HepG2 (cell line): ENCODE results near the gene RPTOR. TPM values are rescaled to one million over a fixed set of nuclear protein-coding genes. Genes with fewer than 3 reads are reported as not detected.
A peak's percentile ranks its signal among the peaks of the same experiment; 100 is the strongest.

ENCODE experiments used
- ARNT ChIP-seq: fragments of 450-650 bp; IDR thresholded peaks from 2 replicates; pipeline ENCODE4 v1.6.1; 2017
- CBFB ChIP-seq: sonication (generic); formaldehyde crosslinking; IDR thresholded peaks from 2 replicates; pipeline ENCODE4 v1.4.0; 2020; ENCODE audit warnings: missing genetic modification reagents
- CBX1 ChIP-seq: IDR thresholded peaks from one replicate; pipeline ENCODE4 v1.6.1; 2016; ENCODE audit warnings: antibody characterized with exemption, low read depth
- FIP1L1 ChIP-seq: fragments of 200-400 bp; formaldehyde crosslinking; IDR thresholded peaks from 2 replicates; pipeline ENCODE4 v1.6.1; 2018; ENCODE audit warnings: low read depth, mild to moderate bottlenecking, low read length, moderate library complexity, borderline replicate concordance; ENCODE audit not compliant: insufficient read depth
- HNF1B ChIP-seq: sonication (generic); formaldehyde crosslinking; IDR thresholded peaks from 2 replicates; pipeline ENCODE4 v1.5.1; 2020; ENCODE audit warnings: mild to moderate bottlenecking, moderate library complexity, missing genetic modification reagents
- PRMT3 ChIP-seq: sonication (generic); formaldehyde crosslinking; IDR thresholded peaks from 2 replicates; pipeline ENCODE4 v1.8.1; 2022; ENCODE audit warnings: low read depth, mild to moderate bottlenecking, moderate library complexity, missing genetic modification reagents, borderline replicate concordance
- RERE ChIP-seq: IDR thresholded peaks from 2 replicates; pipeline ENCODE4 v1.6.1; 2016; ENCODE audit warnings: low read depth, missing genetic modification reagents, missing compliant biosample characterization
- SMAD9 ChIP-seq: sonication (generic); formaldehyde crosslinking; IDR thresholded peaks from 2 replicates; pipeline ENCODE4 v1.5.1; 2020; ENCODE audit warnings: mild to moderate bottlenecking, missing genetic modification reagents
- ZFP91 ChIP-seq: sonication (generic); formaldehyde crosslinking; IDR thresholded peaks from 2 replicates; pipeline ENCODE4 v1.9.0; 2022; ENCODE audit warnings: missing genetic modification reagents, mild to moderate bottlenecking, borderline replicate concordance
- ZNF101 ChIP-seq: sonication (generic); formaldehyde crosslinking; IDR thresholded peaks from 2 replicates; pipeline ENCODE4 v1.4.0; 2020; ENCODE audit warnings: mild to moderate bottlenecking, low read depth, missing genetic modification reagents, borderline replicate concordance
- ZNF136 ChIP-seq: sonication (generic); formaldehyde crosslinking; IDR thresholded peaks from 2 replicates; pipeline ENCODE4 v1.8.1; 2022; ENCODE audit warnings: low read depth, mild to moderate bottlenecking, moderate library complexity, missing genetic modification reagents
- polyA plus RNA-seq, 8 experiments: library from polyadenylated mRNA; depleted of rRNA in 3 of 8; stranded (reverse) in 7 of 8; unstranded in 1 of 8; fragments of >200 nt; fragmentation: Illumina TruSeq in 4 of 8; extraction: Trizol in 4 of 8; gene quantifications; 2 replicates each; pipeline versions ENCODE4 v1.2.1 to v1.2.3, GENCODE V29; 2011 to 2016; ENCODE audit warnings: low read depth in 4 of 8, missing spikeins in 1 of 8, mixed read lengths in 1 of 8; ENCODE audit not compliant: insufficient read depth in 1 of 8
- total RNA-seq, 5 experiments: library from RNA; depleted of rRNA; stranded (reverse); fragments of >200 nt; fragmentation: Illumina TruSeq; extraction: Trizol; gene quantifications; 2 replicates each; pipeline ENCODE4 v1.2.3, GENCODE V29; 2016; ENCODE audit warnings: low read depth in 1 of 5

The RPTOR gene
- total and polyA plus RNA-seq, 2 of the 13 experiments (the other 11 are each of a cell fraction or from before 2014, with no cell fraction given), result 6.6 to 25.3 TPM

GRCh38 chr17:80673152-80673920 is 128.7 kb downstream of the RPTOR start (continued):
- TF ChIP-seq ZFP91 (CRISPR knock-in tag), result 0 out of 2 replicates have a peak, but pooled peaks have one; percentile 14
- TF ChIP-seq CBFB, result peak; percentile 99
- TF ChIP-seq PRMT3 (CRISPR knock-in tag), result no peak
- TF ChIP-seq ARNT, result no peak
- no peak for TF ChIP-seq ZNF101 (CRISPR knock-in tag)
- TF ChIP-seq SMAD9 (CRISPR knock-in tag), result no peak
- no peak for TF ChIP-seq CBX1
- no peak for TF ChIP-seq ZNF136 (CRISPR knock-in tag)
- TF ChIP-seq HNF1B (CRISPR knock-in tag), result no peak
- TF ChIP-seq RERE (CRISPR knock-in tag), result peak; percentile 78
- TF ChIP-seq FIP1L1, result no peak
- TF ChIP-seq, all 625 proteins: peak for 141
